Natural killer cell (primary cell): ENCODE data around the gene MED19. TPM values are rescaled to one million over a fixed set of nuclear protein-coding genes. Genes with fewer than 3 reads are reported as not detected.
A peak's percentile ranks its signal among the peaks of the same experiment; 100 is the strongest.

ENCODE experiments used
- ATAC-seq, 3 donors: fragments of 150-1000 bp in 2 of 3; fragments of 200-7000 bp in 1 of 3; cut with Tn5 transposase; 1 replicate in 1 of 3; 2 replicates in 2 of 3; pipeline ENCODE4 v1.10.0; 2021; ENCODE audit warnings: mild to moderate bottlenecking in 2 of 3, moderate library complexity in 2 of 3
- DNase-seq, 2 donors: peaks; one replicate each; pipeline versions ENCODE4 v3.0.0 to v3.0.0-alpha.2; 2013 to 2021; ENCODE audit warnings: mixed read lengths in 1 of 2
- H3K27ac ChIP-seq: one replicate; pipeline ENCODE4 v1.5.1; 2013; ENCODE audit warnings: mild to moderate bottlenecking, low read length
- H3K27me3 ChIP-seq: one replicate; pipeline ENCODE4 v1.6.1; 2013; ENCODE audit warnings: low read length; ENCODE audit not compliant: control insufficient read depth, insufficient read depth
- H3K36me3 ChIP-seq: one replicate; pipeline ENCODE4 v1.6.1; 2013; ENCODE audit warnings: low read length; ENCODE audit not compliant: control insufficient read depth, insufficient read depth
- H3K4me1 ChIP-seq: one replicate; pipeline ENCODE4 v1.6.1; 2013; ENCODE audit warnings: low read length; ENCODE audit not compliant: control insufficient read depth, insufficient read depth
- H3K4me3 ChIP-seq: one replicate; pipeline ENCODE4 v1.5.1; 2013; ENCODE audit warnings: low read length
- H3K9me3 ChIP-seq: one replicate; pipeline ENCODE4 v1.6.1; 2013; ENCODE audit warnings: low read length; ENCODE audit not compliant: control insufficient read depth, insufficient read depth
- H3K27ac Mint-ChIP-seq, 2 donors: one replicate each; pipeline ENCODE4 v1.8.0; 2022; ENCODE audit warnings: mild to moderate bottlenecking in 2 of 2, mixed read lengths in 2 of 2, moderate library complexity in 1 of 2
- H3K27me3 Mint-ChIP-seq, 2 donors: one replicate each; pipeline ENCODE4 v1.8.0; 2022; ENCODE audit warnings: low read depth in 2 of 2, mixed read lengths in 2 of 2
- H3K36me3 Mint-ChIP-seq: one replicate; pipeline ENCODE4 v1.8.0; 2022; ENCODE audit warnings: mixed read lengths
- H3K4me1 Mint-ChIP-seq, 2 donors: one replicate each; pipeline ENCODE4 v1.8.0; 2022; ENCODE audit warnings: mixed read lengths in 2 of 2
- H3K4me3 Mint-ChIP-seq: one replicate; pipeline ENCODE4 v1.8.0; 2022; ENCODE audit warnings: mild to moderate bottlenecking, moderate library complexity, mixed read lengths
- H3K9me3 Mint-ChIP-seq, 2 donors: one replicate each; pipeline ENCODE4 v1.8.0; 2022; ENCODE audit warnings: mixed read lengths in 2 of 2
- WGBS: methylation state at CpG from one replicate; pipeline ENCODE4 v1.1.7; 2013; ENCODE audit warnings: missing lambda C conversion rate; ENCODE audit not compliant: insufficient coverage; 5-methylcytosine and 5-hydroxymethylcytosine counted together
- intact Hi-C: fragments of 100-400 bp; cut with micrococcal nuclease; formaldehyde crosslinking; loops from one replicate; pipeline ENCODE4 v1.14.2; 2022
- total RNA-seq, 4 donors: library from RNA; stranded (reverse); fragments of 120-200 nt in 1 of 4; gene quantifications; one replicate each; pipeline versions ENCODE4 v1.2.3 to v1.2.4, GENCODE V29; 2013 to 2022
- TF ChIP-seq, protein P1 (sequence below): fragments of 200-600 bp; IDR thresholded peaks from one replicate; pipeline ENCODE4 v1.8.0; 2022; ENCODE audit warnings: antibody characterized with exemption

The MED19 gene
- total RNA-seq, 3 donors from 2014 or later (not counting 1 experiment from before 2014, with no cell fraction given), result 11.0 to 15.1 (median 13.3) TPM

DNA sequence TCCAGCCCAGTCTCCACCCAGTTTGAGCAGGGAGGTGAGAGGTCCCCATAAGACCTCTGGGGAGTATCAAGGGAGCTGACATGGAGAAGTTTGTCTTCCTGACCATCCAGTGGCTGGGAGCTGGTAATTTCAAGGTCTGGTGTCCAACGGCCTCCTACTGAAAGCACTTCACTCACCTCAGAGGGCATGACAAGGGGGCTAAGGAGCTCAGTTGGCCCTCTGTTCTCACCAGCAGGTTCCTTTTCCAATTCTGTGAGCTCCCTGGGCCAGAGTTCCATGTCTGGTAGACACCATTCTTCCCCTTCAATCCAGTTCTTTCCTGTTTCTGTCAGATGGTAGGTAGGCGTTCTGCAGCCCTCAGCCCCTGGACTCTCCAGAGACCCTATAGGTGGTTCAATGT, 32.3 kb upstream of the MED19 start:
- Histone ChIP-seq H3K4me1 (peaks cover 17% of the 10 kb centered on the region), H3K36me3 (peaks cover 39% of the 10 kb centered on the region), H3K27me3 (no peaks in the 10 kb centered on the region), H3K9me3 (no peaks in the 10 kb centered on the region), H3K27ac (no peak overlapping the region), H3K4me3 (no peak overlapping the region)
- Mint-ChIP-seq H3K9me3 (no peaks in the 10 kb centered on the region), H3K4me1 (peaks cover 18 to 36% of the 10 kb centered on the region in 2 donors), H3K27ac (peak overlapping the region; percentile 51 to 60), H3K27me3 (no peaks in the 10 kb centered on the region), H3K4me3 (no peak overlapping the region), H3K36me3 (no peaks in the 10 kb centered on the region)
- ATAC-seq, result no peak
- TF ChIP-seq, protein P1, sequence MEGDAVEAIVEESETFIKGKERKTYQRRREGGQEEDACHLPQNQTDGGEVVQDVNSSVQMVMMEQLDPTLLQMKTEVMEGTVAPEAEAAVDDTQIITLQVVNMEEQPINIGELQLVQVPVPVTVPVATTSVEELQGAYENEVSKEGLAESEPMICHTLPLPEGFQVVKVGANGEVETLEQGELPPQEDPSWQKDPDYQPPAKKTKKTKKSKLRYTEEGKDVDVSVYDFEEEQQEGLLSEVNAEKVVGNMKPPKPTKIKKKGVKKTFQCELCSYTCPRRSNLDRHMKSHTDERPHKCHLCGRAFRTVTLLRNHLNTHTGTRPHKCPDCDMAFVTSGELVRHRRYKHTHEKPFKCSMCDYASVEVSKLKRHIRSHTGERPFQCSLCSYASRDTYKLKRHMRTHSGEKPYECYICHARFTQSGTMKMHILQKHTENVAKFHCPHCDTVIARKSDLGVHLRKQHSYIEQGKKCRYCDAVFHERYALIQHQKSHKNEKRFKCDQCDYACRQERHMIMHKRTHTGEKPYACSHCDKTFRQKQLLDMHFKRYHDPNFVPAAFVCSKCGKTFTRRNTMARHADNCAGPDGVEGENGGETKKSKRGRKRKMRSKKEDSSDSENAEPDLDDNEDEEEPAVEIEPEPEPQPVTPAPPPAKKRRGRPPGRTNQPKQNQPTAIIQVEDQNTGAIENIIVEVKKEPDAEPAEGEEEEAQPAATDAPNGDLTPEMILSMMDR, result no peak
- DNase-seq, result no peak
- intact Hi-C loops, result no loop called here
- 87% methylated on average over 2 of the region's 2 CpGs for WGBS

DNA sequence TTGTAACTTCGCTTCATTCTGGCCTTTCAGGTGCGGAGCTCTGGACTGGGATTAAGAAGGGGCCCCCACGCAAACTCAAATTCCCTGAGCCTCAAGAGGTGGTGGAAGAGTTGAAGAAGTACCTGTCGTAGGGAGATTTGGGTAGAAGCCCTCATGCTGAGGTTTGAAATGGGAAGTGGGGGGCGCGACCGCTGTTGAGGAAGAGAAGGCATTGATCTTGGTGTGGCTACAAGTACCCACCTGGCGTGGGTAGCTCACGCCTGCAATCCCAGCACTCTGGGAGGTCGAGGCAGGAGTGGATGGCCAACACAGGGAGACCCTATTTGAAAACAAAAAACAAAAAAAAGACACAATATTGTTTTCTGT, 30.1 kb upstream of the MED19 start:
- DNase-seq, result no peak
- under 1% methylated on average over 10 of the region's 10 CpGs for WGBS
- H3K36me3 Mint-ChIP-seq, result no peaks in the 10 kb centered on the region
- H3K4me3 Mint-ChIP-seq, result peak overlapping the region; percentile 99
- peaks cover 51% of the 10 kb centered on the region for H3K36me3 ChIP-seq
- H3K27me3 Mint-ChIP-seq, result no peaks in the 10 kb centered on the region
- peak overlapping the region; percentile 94 for H3K4me3 ChIP-seq
- H3K9me3 ChIP-seq, result no peaks in the 10 kb centered on the region
- peaks cover 18 to 33% of the 10 kb centered on the region in 2 donors for H3K4me1 Mint-ChIP-seq
- H3K4me1 ChIP-seq, result peaks cover 17% of the 10 kb centered on the region
- peak overlapping the region; percentile 97 for H3K27ac ChIP-seq
- H3K27ac Mint-ChIP-seq, result peak overlapping the region; percentile 99
- TF ChIP-seq, protein P1, result no peak
- intact Hi-C loops, result no loop called here
- H3K9me3 Mint-ChIP-seq, result no peaks in the 10 kb centered on the region
- H3K27me3 ChIP-seq, result no peaks in the 10 kb centered on the region
- no peak for ATAC-seq

DNA sequence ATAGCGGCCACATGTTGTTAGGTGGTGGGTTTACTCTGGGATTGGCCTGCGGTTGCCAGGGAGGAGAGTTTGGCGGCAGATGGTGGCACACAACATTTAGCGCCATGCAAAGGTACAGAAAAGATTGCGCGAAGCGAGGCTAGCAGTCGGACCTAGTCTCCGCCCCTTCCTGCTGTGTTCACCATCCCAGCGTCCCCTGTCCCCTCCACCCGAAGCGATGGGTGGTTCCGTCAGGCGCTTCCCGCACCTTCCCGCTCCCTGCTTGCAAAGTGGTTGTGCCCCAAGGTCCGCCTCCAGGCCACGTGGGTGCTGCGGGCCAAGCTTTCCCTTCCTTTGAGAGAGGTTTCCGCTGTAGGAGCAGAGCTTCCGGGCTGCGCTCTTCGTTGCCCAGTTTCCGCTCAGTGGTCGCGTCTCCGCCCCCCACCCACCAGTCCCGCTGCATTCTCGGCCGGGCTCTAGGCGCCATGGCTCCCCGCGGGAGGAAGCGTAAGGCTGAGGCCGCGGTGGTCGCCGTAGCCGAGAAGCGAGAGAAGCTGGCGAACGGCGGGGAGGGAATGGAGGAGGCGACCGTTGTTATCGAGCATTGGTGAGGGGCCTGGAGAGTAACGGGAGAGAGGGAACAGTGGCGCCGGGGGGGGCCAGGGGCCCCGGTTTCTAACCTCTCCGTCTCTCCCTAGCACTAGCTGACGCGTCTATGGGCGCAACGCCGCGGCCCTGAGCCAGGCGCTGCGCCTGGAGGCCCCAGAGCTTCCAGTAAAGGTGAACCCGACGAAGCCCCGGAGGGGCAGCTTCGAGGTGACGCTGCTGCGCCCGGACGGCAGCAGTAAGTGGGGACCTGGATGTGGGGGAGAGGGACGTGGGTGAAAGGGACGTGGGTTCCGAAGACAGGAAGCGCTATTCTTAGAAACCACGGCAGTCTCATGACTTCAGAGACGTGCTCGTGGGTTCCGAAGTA, 29.4 kb upstream of the MED19 start, which contains the start of gene SELENOH:
Gene SELENOH, plus strand, starts transcription at position 360 of the 955 bp plus-strand sequence. Its CDS starts 105 bp downstream, at position 465.
- TF ChIP-seq, protein P1, result no peak
- Mint-ChIP-seq H3K27me3 (no peaks in the 10 kb centered on the region), H3K4me3 (peak within 1 kb of the TSS; percentile 99), H3K27ac (peak within 1 kb of the TSS; percentile 99), H3K9me3 (no peaks in the 10 kb centered on the region), H3K36me3 (no peaks in the 10 kb centered on the region), H3K4me1 (peaks cover 18 to 30% of the 10 kb centered on the region in 2 donors)
- Histone ChIP-seq H3K27ac (peak within 1 kb of the TSS; percentile 97), H3K4me1 (peaks cover 17% of the 10 kb centered on the region), H3K4me3 (peak within 1 kb of the TSS; percentile 94), H3K9me3 (no peaks in the 10 kb centered on the region), H3K27me3 (no peaks in the 10 kb centered on the region), H3K36me3 (peaks cover 45% of the 10 kb centered on the region)
- ATAC-seq (peak; percentile 84 to 91 (median 86)), DNase-seq (peak; percentile 81 to 96)
- under 1% methylated on average over 75 of the region's 75 CpGs for WGBS
- intact Hi-C loops, result loop anchor here (1.0 to 2.0 kb wide), 6 partner anchors 29 to 837 kb away; partner anchors contain the start of genes MED19, TIMM10, TMX2 and ZFP91
